DMS53 (cell line): Measurements from ENCODE around the gene TCF25.
A peak's percentile ranks its signal among the peaks of the same experiment; 100 is the strongest.
"Not testable (repeated sequence)": the region's sequence is repeated elsewhere in the genome, so short reads cannot be mapped to it uniquely, and the experiment has no call there.

Experiments
- DNase-seq: peaks from one replicate; lab custom pipeline; 2025; lab: John Stamatoyannopoulos, UW

TCF25 gene

GRCh38 chr16:89903908-89904515 lies 30.6 kb downstream of the TCF25 start:
- no peak for DNase-seq

- DNase-seq, result no peak
Observed at GRCh38 chr16:89904606-89905510, 31.5 kb downstream of the TCF25 start.

- peak; percentile 33 for DNase-seq
Observed at GRCh38 chr16:89905511-89906139, 32.2 kb downstream of the TCF25 start.

GRCh38 chr16:89906140-89907025 lies 33.0 kb downstream of the TCF25 start:
- DNase-seq, result no peak

GRCh38 chr16:89907055-89907814 lies 33.8 kb downstream of the TCF25 start:
- no peak for DNase-seq

GRCh38 chr16:89908236-89908635 lies 34.8 kb downstream of the TCF25 start:
- DNase-seq, result no peak

GRCh38 chr16:89909777-89910716 lies 36.7 kb downstream of the TCF25 start:
- peak; percentile 67 for DNase-seq

GRCh38 chr16:89910717-89911354 lies 37.4 kb downstream of the TCF25 start:
- no peak for DNase-seq

GRCh38 chr16:89911375-89911774 lies 38.0 kb downstream of the TCF25 start:
- no peak for DNase-seq

- DNase-seq, result no peak
Observed at GRCh38 chr16:89912143-89912542, 38.8 kb downstream of the TCF25 start.

- no peak for DNase-seq
Observed at GRCh38 chr16:89912627-89913026, 39.2 kb downstream of the TCF25 start.

- no peak for DNase-seq
Observed at GRCh38 chr16:89913408-89914387, 40.3 kb downstream of the TCF25 start.

- not testable (repeated sequence) for DNase-seq
Observed at GRCh38 chr16:89914642-89915285, 41.4 kb downstream of the TCF25 start.

GRCh38 chr16:89915303-89916232 lies 42.2 kb downstream of the TCF25 start:
- no peak for DNase-seq

GRCh38 chr16:89917773-89918452 lies 44.5 kb downstream of the TCF25 start:
- DNase-seq, result peak; percentile 95
